EH (cell line): ENCODE results near the gene FBXO42.
"Not testable (repeated sequence)": the region's sequence is repeated elsewhere in the genome, so short reads cannot be mapped to it uniquely, and the experiment has no call there.

Source experiments
- DNase-seq: peaks from one replicate; pipeline ENCODE4 v3.0.0-alpha.2; 2015; ENCODE audit warnings: low read depth

FBXO42 gene

GRCh38 chr1:16372535-16373285 lies 20.4 kb upstream of the FBXO42 start:
- peak; percentile 63 for DNase-seq

- peak; percentile 86 for DNase-seq
Observed at GRCh38 chr1:16371725-16372124, 19.4 kb upstream of the FBXO42 start.

GRCh38 chr1:16369821-16370220 lies 17.5 kb upstream of the FBXO42 start:
- DNase-seq = no peak

GRCh38 chr1:16367968-16368890 lies 15.9 kb upstream of the FBXO42 start:
- peak; percentile 83 for DNase-seq

GRCh38 chr1:16367258-16367967 lies 15.1 kb upstream of the FBXO42 start:
- peak; percentile 90 for DNase-seq

- peak; percentile 99 for DNase-seq
Observed at GRCh38 chr1:16366722-16367257, 14.5 kb upstream of the FBXO42 start, which contains the start of gene SZRD1. Gene SZRD1 (plus strand): TSS chr1:16367242. CDS start chr1:16367258, 16 bp downstream.

- DNase-seq = not testable (repeated sequence)
Observed at GRCh38 chr1:16365146-16365498, 12.8 kb upstream of the FBXO42 start.

GRCh38 chr1:16356867-16357266 lies 4.6 kb upstream of the FBXO42 start:
- DNase-seq = no peak

GRCh38 chr1:16354619-16355018 lies 2.3 kb upstream of the FBXO42 start:
- DNase-seq = no peak

- DNase-seq = no peak
Observed at GRCh38 chr1:16352842-16353535, 709 bp upstream of the FBXO42 start.

- peak; percentile 50 for DNase-seq
Observed at GRCh38 chr1:16351456-16351993, 755 bp downstream of the FBXO42 start.

- peak; percentile 41 for DNase-seq
Observed at GRCh38 chr1:16349847-16350406, 2.4 kb downstream of the FBXO42 start.

GRCh38 chr1:16348414-16349182 lies 3.7 kb downstream of the FBXO42 start:
- DNase-seq = peak; percentile 95

- DNase-seq = not testable (repeated sequence)
Observed at GRCh38 chr1:16343276-16343675, 9.0 kb downstream of the FBXO42 start.

GRCh38 chr1:16342331-16343062 lies 9.8 kb downstream of the FBXO42 start:
- no peak for DNase-seq

GRCh38 chr1:16340673-16341072 lies 11.6 kb downstream of the FBXO42 start:
- DNase-seq = no peak

- DNase-seq = peak; percentile 38
Observed at GRCh38 chr1:16338961-16339360, 13.3 kb downstream of the FBXO42 start.

GRCh38 chr1:16334655-16335340 lies 17.5 kb downstream of the FBXO42 start:
- DNase-seq = no peak
